DOHH2 (cell line): ENCODE measurements around the gene ZNF841.
"Not testable (repeated sequence)": the region's sequence is repeated elsewhere in the genome, so short reads cannot be mapped to it uniquely, and the experiment has no call there.

ENCODE experiments used
- CTCF ChIP-seq: fragments of 200-600 bp; sonication (generic); IDR thresholded peaks from one replicate; pipeline ENCODE4 v1.5.1; 2014; ENCODE audit warnings: antibody characterized with exemption, mild to moderate bottlenecking, low read depth, low read length; ENCODE audit not compliant: poor library complexity, severe bottlenecking
- EZH2phosphoT487 ChIP-seq: fragments of 200-600 bp; sonication (generic); IDR thresholded peaks from 2 replicates; pipeline ENCODE4 v1.6.1; 2017; ENCODE audit warnings: borderline replicate concordance, mild to moderate bottlenecking, antibody characterized with exemption, low read length, moderate library complexity, mixed read lengths

- TF ChIP-seq EZH2phosphoT487, CTCF: not testable (repeated sequence)
Measured at GRCh38 chr19:52056480-52056879, 39.1 kb downstream of the ZNF841 start.
